Measurements from ENCODE around the gene COL4A6. TPM values are rescaled to one million over a fixed set of nuclear protein-coding genes. Genes with fewer than 3 reads are reported as not detected.
A peak's percentile ranks its signal among the peaks of the same experiment; 100 is the strongest.

Gene COL4A6
- total RNA-seq, 1 donor from 2014 or later: 99.4 TPM

GRCh38 chrX:108223585-108223984 is 214.6 kb downstream of the COL4A6 start:
- peak overlapping the region; percentile 7 for H3K27ac Mint-ChIP-seq
- H3K36me3 Mint-ChIP-seq: peaks cover 12% of the 10 kb centered on the region
- H3K4me1 Mint-ChIP-seq: peaks cover 25% of the 10 kb centered on the region
- no peak overlapping the region for H3K4me3 Mint-ChIP-seq
- no peaks in the 10 kb centered on the region for H3K9me3 Mint-ChIP-seq
- DNase-seq (ENCODE audit: low spot score in 2 of 2, unreplicated experiment in 2 of 2): no peak
- TF ChIP-seq CTCF (IDR thresholded peaks at IDR 0.05; ENCODE audit: unreplicated experiment): no peak
- no peaks in the 10 kb centered on the region for H3K27me3 Mint-ChIP-seq (ENCODE audit: low read depth)

- Mint-ChIP-seq H3K27ac (no peak overlapping the region), H3K4me1 (peaks cover 29% of the 10 kb centered on the region), H3K4me3 (no peak overlapping the region), H3K36me3 (peaks cover 16% of the 10 kb centered on the region), H3K27me3 (ENCODE audit: low read depth) (no peaks in the 10 kb centered on the region), H3K9me3 (no peaks in the 10 kb centered on the region)
- no peak for DNase-seq (ENCODE audit: low spot score in 2 of 2, unreplicated experiment in 2 of 2)
- no peak for TF ChIP-seq CTCF (IDR thresholded peaks at IDR 0.05; ENCODE audit: unreplicated experiment)
Measured at GRCh38 chrX:108221301-108221864, 216.8 kb downstream of the COL4A6 start.

DNA sequence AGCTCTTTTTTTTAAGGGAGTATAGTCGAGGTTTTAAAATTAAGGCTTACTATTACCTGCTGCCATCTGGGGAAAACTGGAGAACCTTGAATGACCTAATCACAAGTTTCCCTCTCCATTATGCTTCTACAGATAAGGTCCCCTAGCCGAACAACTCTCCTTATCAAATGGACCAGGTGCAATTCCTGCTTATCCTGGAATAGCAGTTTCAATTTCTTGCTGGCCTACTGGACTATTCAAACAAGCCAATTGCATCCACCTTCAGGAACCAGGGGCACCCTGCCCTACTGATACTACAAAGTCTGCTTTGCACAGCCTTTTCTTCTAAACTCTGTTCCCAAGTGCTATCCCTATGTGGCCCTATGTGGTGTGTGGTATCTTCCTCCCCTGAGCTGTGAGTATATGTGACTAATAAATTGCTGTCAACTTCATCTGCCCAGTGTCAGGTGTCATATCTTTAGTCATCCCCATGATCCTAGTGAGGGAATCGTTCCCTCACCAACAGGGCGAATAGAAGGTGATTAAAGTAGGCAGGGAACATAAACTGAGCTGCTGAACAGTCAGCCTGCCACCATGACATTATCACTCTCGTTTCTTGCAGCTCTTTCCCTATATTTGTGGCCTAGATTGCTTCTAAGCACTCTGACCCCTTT is 218.1 kb downstream of the COL4A6 start:
- Mint-ChIP-seq H3K27me3 (ENCODE audit: low read depth) (no peaks in the 10 kb centered on the region), H3K4me3 (no peak overlapping the region), H3K9me3 (no peaks in the 10 kb centered on the region), H3K27ac (no peak overlapping the region), H3K4me1 (peaks cover 35% of the 10 kb centered on the region), H3K36me3 (peaks cover 16% of the 10 kb centered on the region)
- TF ChIP-seq CTCF (IDR thresholded peaks at IDR 0.05; ENCODE audit: unreplicated experiment): no peak
- no peak for DNase-seq (ENCODE audit: low spot score in 2 of 2, unreplicated experiment in 2 of 2)

- peaks cover 21% of the 10 kb centered on the region for H3K36me3 Mint-ChIP-seq
- no peaks in the 10 kb centered on the region for H3K27me3 Mint-ChIP-seq (ENCODE audit: low read depth)
- peaks cover 24% of the 10 kb centered on the region for H3K4me1 Mint-ChIP-seq
- H3K27ac Mint-ChIP-seq: no peak overlapping the region
- H3K4me3 Mint-ChIP-seq: no peak overlapping the region
- DNase-seq (ENCODE audit: low spot score in 2 of 2, unreplicated experiment in 2 of 2): no peak
- TF ChIP-seq CTCF (IDR thresholded peaks at IDR 0.05; ENCODE audit: unreplicated experiment): no peak
- no peaks in the 10 kb centered on the region for H3K9me3 Mint-ChIP-seq
Measured at GRCh38 chrX:108217876-108218275, 220.3 kb downstream of the COL4A6 start.

DNA sequence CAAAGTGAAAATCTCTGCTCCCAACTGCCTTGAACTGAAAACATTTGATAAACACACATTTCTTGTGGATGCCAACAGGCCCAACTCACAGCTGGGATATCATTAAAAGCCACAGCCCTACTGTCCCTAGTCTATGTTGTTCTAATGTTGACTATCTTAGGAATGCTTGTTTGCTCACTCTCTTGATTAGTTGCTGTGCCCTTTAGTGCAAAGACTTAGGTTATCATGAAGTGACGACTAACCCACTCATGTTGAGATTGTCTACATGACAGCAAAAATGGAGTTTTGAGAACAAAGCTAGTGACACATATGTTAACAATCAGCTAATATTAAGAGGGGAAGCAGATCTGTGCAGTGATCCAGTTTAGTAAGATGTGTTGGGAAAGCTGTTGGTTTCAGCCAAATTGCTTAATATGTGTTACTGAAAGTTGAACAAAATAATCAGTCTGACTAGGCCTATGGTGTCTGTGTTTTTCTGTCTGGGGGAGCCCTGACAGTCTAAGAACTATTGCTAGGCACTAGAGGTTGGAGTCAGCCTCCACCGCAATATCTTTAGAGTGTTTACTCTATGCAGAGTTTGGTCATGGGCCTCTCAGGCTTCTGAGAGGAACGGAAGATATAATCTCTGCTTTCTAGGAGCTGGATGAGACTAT is 221.2 kb downstream of the COL4A6 start:
- DNase-seq (ENCODE audit: low spot score in 2 of 2, unreplicated experiment in 2 of 2): no peak
- Mint-ChIP-seq H3K27me3 (ENCODE audit: low read depth) (no peaks in the 10 kb centered on the region), H3K27ac (no peak overlapping the region), H3K4me3 (no peak overlapping the region), H3K9me3 (no peaks in the 10 kb centered on the region), H3K4me1 (peaks cover 24% of the 10 kb centered on the region), H3K36me3 (peaks cover 21% of the 10 kb centered on the region)
- no peak for TF ChIP-seq CTCF (IDR thresholded peaks at IDR 0.05; ENCODE audit: unreplicated experiment)
